HG03469 (cell line): ENCODE measurements around the gene CPM.
"Not testable (repeated sequence)": the region's sequence is repeated elsewhere in the genome, so short reads cannot be mapped to it uniquely, and the experiment has no call there.

Source experiments
- ATAC-seq: cut with Tn5 transposase; IDR thresholded peaks from one replicate; pipeline ENCODE4 v1.9.1; 2021; ENCODE audit warnings: mild to moderate bottlenecking, moderate library complexity, moderate number of reproducible peaks; ENCODE audit not compliant: unreplicated experiment

The CPM gene

GRCh38 chr12:68833508-68833907, 99.5 kb downstream of the CPM start:
- no peak for ATAC-seq

GRCh38 chr12:68832504-68832867, 100.5 kb downstream of the CPM start:
- ATAC-seq = no peak

GRCh38 chr12:68831751-68832503, 101.0 kb downstream of the CPM start:
- ATAC-seq = no peak

GRCh38 chr12:68831272-68831671, 101.7 kb downstream of the CPM start:
- ATAC-seq = no peak

GRCh38 chr12:68828672-68829068, 104.3 kb downstream of the CPM start:
- ATAC-seq = no peak

GRCh38 chr12:68827895-68828671, 104.9 kb downstream of the CPM start:
- no peak for ATAC-seq

- no peak for ATAC-seq
These were observed 107.3 kb downstream of the CPM start for GRCh38 chr12:68825569-68826217.

- no peak for ATAC-seq
These were observed 108.2 kb downstream of the CPM start for GRCh38 chr12:68824597-68825250.

- no peak for ATAC-seq
These were observed 108.8 kb downstream of the CPM start for GRCh38 chr12:68824131-68824530.

GRCh38 chr12:68823696-68824095, 109.3 kb downstream of the CPM start:
- ATAC-seq = no peak

GRCh38 chr12:68821357-68822188, 111.4 kb downstream of the CPM start:
- ATAC-seq = no peak

- not testable (repeated sequence) for ATAC-seq
These were observed 113.5 kb downstream of the CPM start for GRCh38 chr12:68819481-68819880.

- ATAC-seq = no peak
These were observed 116.8 kb downstream of the CPM start for GRCh38 chr12:68815928-68816800.

GRCh38 chr12:68815232-68815927, 117.6 kb downstream of the CPM start:
- ATAC-seq = no peak

GRCh38 chr12:68814490-68815231, 118.3 kb downstream of the CPM start:
- ATAC-seq = no peak

- no peak for ATAC-seq
These were observed 119.8 kb downstream of the CPM start for GRCh38 chr12:68813242-68813593.

- no peak for ATAC-seq
These were observed 120.3 kb downstream of the CPM start for GRCh38 chr12:68812553-68813241.

- not testable (repeated sequence) for ATAC-seq
These were observed 121.4 kb downstream of the CPM start for GRCh38 chr12:68811573-68811972.
